Measurements from ENCODE around the gene TAGLN.

GRCh38 chr11:117193130-117194020 lies 5.8 kb upstream of the TAGLN start:
- TF ChIP-seq CTCF (IDR thresholded peaks at IDR 0.05) (no peak), POLR2A (IDR thresholded peaks at IDR 0.05) (no peak)

Measured in tibial nerve (tissue), 3 donors.